ENCODE measurements around the gene PHF23. TPM values are rescaled to one million over a fixed set of nuclear protein-coding genes. Genes with fewer than 3 reads are reported as not detected.

Gene PHF23
- total RNA-seq, 1 experiment from 2014 or later, result 45.8 TPM

- no peak for TF ChIP-seq STAT6 (CRISPR knock-in tag; conservative IDR thresholded peaks at IDR 0.05; ENCODE audit: low read depth)
- TF ChIP-seq, protein P1, sequence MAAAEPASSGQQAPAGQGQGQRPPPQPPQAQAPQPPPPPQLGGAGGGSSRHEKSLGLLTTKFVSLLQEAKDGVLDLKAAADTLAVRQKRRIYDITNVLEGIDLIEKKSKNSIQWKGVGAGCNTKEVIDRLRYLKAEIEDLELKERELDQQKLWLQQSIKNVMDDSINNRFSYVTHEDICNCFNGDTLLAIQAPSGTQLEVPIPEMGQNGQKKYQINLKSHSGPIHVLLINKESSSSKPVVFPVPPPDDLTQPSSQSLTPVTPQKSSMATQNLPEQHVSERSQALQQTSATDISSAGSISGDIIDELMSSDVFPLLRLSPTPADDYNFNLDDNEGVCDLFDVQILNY (CRISPR knock-in tag; IDR thresholded peaks at IDR 0.05), result 0 out of 2 replicates have a peak, but pooled peaks have one; percentile 14
- no peak for TF ChIP-seq SOX15 (CRISPR knock-in tag; IDR thresholded peaks at IDR 0.05)
- TF ChIP-seq ZNF423 (CRISPR knock-in tag; IDR thresholded peaks at IDR 0.05), result no peak
- TF ChIP-seq, protein P2, sequence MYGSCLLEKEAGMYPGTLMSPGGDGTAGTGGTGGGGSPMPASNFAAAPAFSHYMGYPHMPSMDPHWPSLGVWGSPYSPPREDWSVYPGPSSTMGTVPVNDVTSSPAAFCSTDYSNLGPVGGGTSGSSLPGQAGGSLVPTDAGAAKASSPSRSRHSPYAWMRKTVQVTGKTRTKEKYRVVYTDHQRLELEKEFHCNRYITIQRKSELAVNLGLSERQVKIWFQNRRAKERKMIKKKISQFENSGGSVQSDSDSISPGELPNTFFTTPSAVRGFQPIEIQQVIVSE (CRISPR knock-in tag; IDR thresholded peaks at IDR 0.05; ENCODE audit: borderline replicate concordance), result no peak
- 0 out of 2 replicates have a peak, but pooled peaks have one; percentile 42 for TF ChIP-seq ZNF671 (CRISPR knock-in tag; IDR thresholded peaks at IDR 0.05)
- TF ChIP-seq TCF7 (CRISPR knock-in tag; IDR thresholded peaks at IDR 0.05; ENCODE audit: low read depth), result no peak
- no peak for TF ChIP-seq ZMAT4 (CRISPR knock-in tag; IDR thresholded peaks at IDR 0.05)
- TF ChIP-seq, protein P3, sequence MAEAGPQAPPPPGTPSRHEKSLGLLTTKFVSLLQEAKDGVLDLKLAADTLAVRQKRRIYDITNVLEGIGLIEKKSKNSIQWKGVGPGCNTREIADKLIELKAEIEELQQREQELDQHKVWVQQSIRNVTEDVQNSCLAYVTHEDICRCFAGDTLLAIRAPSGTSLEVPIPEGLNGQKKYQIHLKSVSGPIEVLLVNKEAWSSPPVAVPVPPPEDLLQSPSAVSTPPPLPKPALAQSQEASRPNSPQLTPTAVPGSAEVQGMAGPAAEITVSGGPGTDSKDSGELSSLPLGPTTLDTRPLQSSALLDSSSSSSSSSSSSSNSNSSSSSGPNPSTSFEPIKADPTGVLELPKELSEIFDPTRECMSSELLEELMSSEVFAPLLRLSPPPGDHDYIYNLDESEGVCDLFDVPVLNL (CRISPR knock-in tag; IDR thresholded peaks at IDR 0.05; ENCODE audit: borderline replicate concordance, low read depth), result no peak
- TF ChIP-seq GRHL2 (CRISPR knock-in tag; IDR thresholded peaks at IDR 0.05; ENCODE audit: insufficient replicate concordance, severe bottlenecking), result no peak
- 0 out of 2 replicates have a peak, but pooled peaks have one; percentile 52 for TF ChIP-seq IRF2 (CRISPR knock-in tag; IDR thresholded peaks at IDR 0.05; ENCODE audit: borderline replicate concordance, low read depth)
- TF ChIP-seq USF1 (CRISPR knock-in tag; IDR thresholded peaks at IDR 0.05), result 0 out of 2 replicates have a peak, but pooled peaks have one; percentile 7
- peak; percentile 13; the same call in 1 of the 2 replicates for TF ChIP-seq FOXK1 (CRISPR knock-in tag; IDR thresholded peaks at IDR 0.05)
- TF ChIP-seq MAX (CRISPR knock-in tag; IDR thresholded peaks at IDR 0.05), result no peak; the same call in 1 of the 2 replicates
- no peak for TF ChIP-seq OVOL2 (CRISPR knock-in tag; IDR thresholded peaks at IDR 0.05; ENCODE audit: borderline replicate concordance)
- no peak for TF ChIP-seq MXD4 (CRISPR knock-in tag; IDR thresholded peaks at IDR 0.05; ENCODE audit: borderline replicate concordance)
- 0 out of 2 replicates have a peak, but pooled peaks have one; percentile 7 for TF ChIP-seq JUN (CRISPR knock-in tag; IDR thresholded peaks at IDR 0.05)
- no peak for TF ChIP-seq ERG (CRISPR knock-in tag; IDR thresholded peaks at IDR 0.05)
- no peak for TF ChIP-seq CTCF (IDR thresholded peaks at IDR 0.05)
- TF ChIP-seq FOXJ3 (CRISPR knock-in tag; IDR thresholded peaks at IDR 0.05; ENCODE audit: borderline replicate concordance), result no peak
- TF ChIP-seq SMAD4 (CRISPR knock-in tag; IDR thresholded peaks at IDR 0.05), result no peak
- TF ChIP-seq, protein P4, sequence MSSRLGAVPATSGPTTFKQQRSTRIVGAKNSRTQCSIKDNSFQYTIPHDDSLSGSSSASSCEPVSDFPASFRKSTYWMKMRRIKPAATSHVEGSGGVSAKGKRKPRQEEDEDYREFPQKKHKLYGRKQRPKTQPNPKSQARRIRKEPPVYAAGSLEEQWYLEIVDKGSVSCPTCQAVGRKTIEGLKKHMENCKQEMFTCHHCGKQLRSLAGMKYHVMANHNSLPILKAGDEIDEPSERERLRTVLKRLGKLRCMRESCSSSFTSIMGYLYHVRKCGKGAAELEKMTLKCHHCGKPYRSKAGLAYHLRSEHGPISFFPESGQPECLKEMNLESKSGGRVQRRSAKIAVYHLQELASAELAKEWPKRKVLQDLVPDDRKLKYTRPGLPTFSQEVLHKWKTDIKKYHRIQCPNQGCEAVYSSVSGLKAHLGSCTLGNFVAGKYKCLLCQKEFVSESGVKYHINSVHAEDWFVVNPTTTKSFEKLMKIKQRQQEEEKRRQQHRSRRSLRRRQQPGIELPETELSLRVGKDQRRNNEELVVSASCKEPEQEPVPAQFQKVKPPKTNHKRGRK (CRISPR knock-in tag; IDR thresholded peaks at IDR 0.05; ENCODE audit: borderline replicate concordance), result no peak
These were observed 22.3 kb upstream of the PHF23 start (continued) for GRCh38 chr17:7261379-7262191.
